Neural cell (in vitro differentiated cells): Measurements from ENCODE around the gene DTNBP1. TPM values are rescaled to one million over a fixed set of nuclear protein-coding genes. Genes with fewer than 3 reads are reported as not detected.

Experiments
- H2AFZ ChIP-seq: fragments of 200-600, 300-800 bp; sonication (generic), shearing (Covaris generic); 2 replicates; pipeline ENCODE4 v1.6.0; 2014; ENCODE audit warnings: low read depth, mild to moderate bottlenecking, antibody characterized with exemption, low read length, moderate library complexity
- H3F3A ChIP-seq: fragments of 200-600 bp; shearing (Covaris generic); 2 replicates; pipeline ENCODE4 v1.6.1; 2016; ENCODE audit warnings: mild to moderate bottlenecking, moderate library complexity, mixed read lengths, antibody characterized with exemption, low read length; ENCODE audit not compliant: insufficient read depth, poor library complexity, severe bottlenecking
- H3K27ac ChIP-seq: fragments of 200-600, 300-800 bp; sonication (generic), shearing (Covaris generic); 2 replicates; pipeline ENCODE4 v1.5.1; 2014; ENCODE audit warnings: mild to moderate bottlenecking, low read length, moderate library complexity
- H3K27me3 ChIP-seq: fragments of 300-800, 200-600 bp; sonication (generic), shearing (Covaris generic); 2 replicates; pipeline ENCODE4 v1.6.0; 2014; ENCODE audit warnings: mild to moderate bottlenecking, low read depth, low read length, moderate library complexity; ENCODE audit not compliant: insufficient read depth
- H3K36me3 ChIP-seq: fragments of 300-800, 200-600 bp; sonication (generic), shearing (Covaris generic); 2 replicates; pipeline ENCODE4 v1.5.1; 2014; ENCODE audit warnings: mild to moderate bottlenecking, antibody characterized with exemption, low read length, moderate library complexity; ENCODE audit not compliant: insufficient read depth
- H3K4me2 ChIP-seq: fragments of 300-800, 200-600 bp; sonication (generic), shearing (Covaris generic); 2 replicates; pipeline ENCODE4 v1.6.0; 2014; ENCODE audit warnings: mild to moderate bottlenecking, low read length
- H3K4me3 ChIP-seq: fragments of 300-800, 200-600 bp; sonication (generic), shearing (Covaris generic); 2 replicates; pipeline ENCODE4 v1.5.1; 2014; ENCODE audit warnings: mild to moderate bottlenecking, low read length, moderate library complexity
- H3K79me2 ChIP-seq: fragments of 200-600 bp; shearing (Covaris generic); replicated peaks from 2 replicates; pipeline ENCODE4 v1.6.0; 2014; ENCODE audit warnings: mild to moderate bottlenecking, low read length, moderate library complexity; ENCODE audit not compliant: insufficient read depth
- H3K9ac ChIP-seq: fragments of 300-800, 200-600 bp; sonication (generic), shearing (Covaris generic); 2 replicates; pipeline ENCODE4 v1.6.1; 2016; ENCODE audit warnings: mild to moderate bottlenecking, low read length, mixed read lengths
- H3K9me2 ChIP-seq: fragments of 200-600 bp; shearing (Covaris generic); 2 replicates; pipeline ENCODE4 v1.6.1; 2016; ENCODE audit warnings: mild to moderate bottlenecking, low read length, mixed read lengths; ENCODE audit not compliant: insufficient read depth
- H3K9me3 ChIP-seq: fragments of 200-600, 300-800 bp; sonication (generic), shearing (Covaris generic); 2 replicates; pipeline ENCODE4 v1.6.1; 2016; ENCODE audit warnings: mild to moderate bottlenecking, mixed run types, low read length, moderate library complexity, mixed read lengths
- H4K20me1 ChIP-seq: fragments of 200-600 bp; shearing (Covaris generic); 2 replicates; pipeline ENCODE4 v1.6.1; 2016; ENCODE audit warnings: mild to moderate bottlenecking, mixed run types; ENCODE audit not compliant: insufficient read depth
- CTCF ChIP-seq: fragments of 450-650 bp; IDR thresholded peaks from 2 replicates; pipeline ENCODE4 v1.5.1; 2014; ENCODE audit warnings: antibody characterized with exemption, mild to moderate bottlenecking, moderate library complexity; ENCODE audit not compliant: poor library complexity, severe bottlenecking
- EP300 ChIP-seq: fragments of 450-650 bp; conservative IDR thresholded peaks from 2 replicates; pipeline ENCODE4 v1.6.1; 2014; ENCODE audit warnings: antibody characterized with exemption, mild to moderate bottlenecking, moderate library complexity; ENCODE audit not compliant: poor library complexity, severe bottlenecking
- EZH2 ChIP-seq: fragments of 200-600, 300-800 bp; shearing (Covaris generic), sonication (generic); IDR thresholded peaks from 2 replicates; pipeline ENCODE4 v1.6.1; 2014; ENCODE audit warnings: antibody characterized with exemption, low read length, borderline replicate concordance, mild to moderate bottlenecking; ENCODE audit not compliant: insufficient read depth, poor library complexity, severe bottlenecking
- MXI1 ChIP-seq: fragments of 450-650 bp; conservative IDR thresholded peaks from 2 replicates; pipeline ENCODE4 v1.6.1; 2014; ENCODE audit warnings: antibody characterized with exemption, mild to moderate bottlenecking; ENCODE audit not compliant: poor library complexity, severe bottlenecking
- POLR2AphosphoS5 ChIP-seq: IDR thresholded peaks from 2 replicates; pipeline ENCODE4 v1.6.1; 2012
- RAD21 ChIP-seq: fragments of 450-650 bp; conservative IDR thresholded peaks from 2 replicates; pipeline ENCODE4 v1.6.1; 2014; ENCODE audit warnings: antibody characterized with exemption, mild to moderate bottlenecking, moderate library complexity
- REST ChIP-seq: IDR thresholded peaks from 2 replicates; pipeline ENCODE4 v1.6.1; 2012; ENCODE audit warnings: borderline replicate concordance
- SMC3 ChIP-seq: fragments of 450-650 bp; conservative IDR thresholded peaks from 2 replicates; pipeline ENCODE4 v1.6.1; 2014; ENCODE audit warnings: antibody characterized with exemption, mild to moderate bottlenecking, moderate library complexity; ENCODE audit not compliant: poor library complexity
- TAF1 ChIP-seq: IDR thresholded peaks from 2 replicates; pipeline ENCODE4 v1.6.1; 2012; ENCODE audit warnings: low read depth
- polyA plus RNA-seq: library from polyadenylated mRNA; depleted of rRNA; stranded (reverse); fragments of >200 nt; gene quantifications from 2 replicates; pipeline ENCODE4 v1.2.3, GENCODE V29; 2014

The DTNBP1 gene
- polyA plus RNA-seq, 1 donor from 2014 or later: 22.6 TPM

- H3K9ac ChIP-seq: no peak overlapping the region
- TF ChIP-seq SMC3 (no peak), POLR2AphosphoS5 (no peak), MXI1 (no peak), REST (no peak), EP300 (no peak), CTCF (no peak), RAD21 (no peak), EZH2 (no peak), TAF1 (no peak)
- H3F3A ChIP-seq: no peaks in the 10 kb centered on the region
- no peak overlapping the region for H3K4me2 ChIP-seq
- H3K27ac ChIP-seq: no peak overlapping the region
- no peaks in the 10 kb centered on the region for H3K79me2 ChIP-seq
- H4K20me1 ChIP-seq: no peaks in the 10 kb centered on the region
- H2AFZ ChIP-seq: no peak overlapping the region
- H3K27me3 ChIP-seq: no peaks in the 10 kb centered on the region
- H3K9me3 ChIP-seq: no peaks in the 10 kb centered on the region
- H3K36me3 ChIP-seq: no peaks in the 10 kb centered on the region
- no peaks in the 10 kb centered on the region for H3K9me2 ChIP-seq
- no peak overlapping the region for H3K4me3 ChIP-seq
Observed at GRCh38 chr6:15689586-15690482, 27.0 kb upstream of the DTNBP1 start.

GRCh38 chr6:15685619-15686018, 22.8 kb upstream of the DTNBP1 start:
- no peak overlapping the region for H3K4me3 ChIP-seq
- no peaks in the 10 kb centered on the region for H3K27me3 ChIP-seq
- H3K36me3 ChIP-seq: no peaks in the 10 kb centered on the region
- no peaks in the 10 kb centered on the region for H3K9me3 ChIP-seq
- H4K20me1 ChIP-seq: no peaks in the 10 kb centered on the region
- H2AFZ ChIP-seq: no peak overlapping the region
- H3K9me2 ChIP-seq: no peaks in the 10 kb centered on the region
- TF ChIP-seq TAF1 (no peak), POLR2AphosphoS5 (no peak), REST (no peak), EZH2 (no peak), CTCF (no peak), RAD21 (no peak), SMC3 (no peak), EP300 (no peak), MXI1 (no peak)
- no peaks in the 10 kb centered on the region for H3F3A ChIP-seq
- H3K9ac ChIP-seq: no peak overlapping the region
- H3K27ac ChIP-seq: no peak overlapping the region
- no peaks in the 10 kb centered on the region for H3K79me2 ChIP-seq
- H3K4me2 ChIP-seq: no peak overlapping the region
